CD4-positive, alpha-beta T cell treated with Interleukin-15 for 4 hours (primary cell): ENCODE data around the gene METTL2B.
"Not testable (repeated sequence)": the region's sequence is repeated elsewhere in the genome, so short reads cannot be mapped to it uniquely, and the experiment has no call there.

Experiments
- DNase-seq: peaks from one replicate; pipeline ENCODE4 v3.0.0-alpha.2; 2020; ENCODE audit warnings: low spot score

The METTL2B gene

GRCh38 chr7:128454808-128455542 lies 21.6 kb upstream of the METTL2B start:
- DNase-seq, result no peak

GRCh38 chr7:128455543-128456254 lies 20.8 kb upstream of the METTL2B start, which contains the start of gene HILPDA:
Gene HILPDA (plus strand): TSS chr7:128455878. CDS start chr7:128457269, 1,391 bp downstream.
- DNase-seq, result peak; percentile 94

GRCh38 chr7:128456255-128456725 lies 20.3 kb upstream of the METTL2B start:
- no peak for DNase-seq

GRCh38 chr7:128457385-128457784 lies 19.2 kb upstream of the METTL2B start:
- not testable (repeated sequence) for DNase-seq

- DNase-seq, result no peak
These were observed 17.6 kb upstream of the METTL2B start for GRCh38 chr7:128458956-128459355.

GRCh38 chr7:128459394-128459878 lies 17.1 kb upstream of the METTL2B start:
- DNase-seq, result peak; percentile 80

- DNase-seq, result no peak
These were observed 14.1 kb upstream of the METTL2B start for GRCh38 chr7:128462460-128462859.

GRCh38 chr7:128463345-128463744 lies 13.2 kb upstream of the METTL2B start:
- DNase-seq, result not testable (repeated sequence)

GRCh38 chr7:128463933-128464332 lies 12.6 kb upstream of the METTL2B start:
- DNase-seq, result not testable (repeated sequence)

GRCh38 chr7:128466871-128467270 lies 9.7 kb upstream of the METTL2B start:
- DNase-seq, result not testable (repeated sequence)

GRCh38 chr7:128477336-128477690 lies 765 bp downstream of the METTL2B start:
- not testable (repeated sequence) for DNase-seq

- DNase-seq, result not testable (repeated sequence)
These were observed 2.5 kb downstream of the METTL2B start for GRCh38 chr7:128479082-128479481.

GRCh38 chr7:128488134-128488533 lies 11.6 kb downstream of the METTL2B start:
- not testable (repeated sequence) for DNase-seq

GRCh38 chr7:128497405-128497804 lies 20.9 kb downstream of the METTL2B start:
- DNase-seq, result no peak

GRCh38 chr7:128505416-128505815 lies 28.9 kb downstream of the METTL2B start:
- not testable (repeated sequence) for DNase-seq

GRCh38 chr7:128506819-128507218 lies 30.3 kb downstream of the METTL2B start:
- peak; percentile 32 for DNase-seq

GRCh38 chr7:128507321-128507993 lies 30.9 kb downstream of the METTL2B start:
- not testable (repeated sequence) for DNase-seq

GRCh38 chr7:128511692-128512091 lies 35.1 kb downstream of the METTL2B start:
- not testable (repeated sequence) for DNase-seq

- not testable (repeated sequence) for DNase-seq
These were observed 38.7 kb downstream of the METTL2B start for GRCh38 chr7:128515232-128515631.

- DNase-seq, result not testable (repeated sequence)
These were observed 40.5 kb downstream of the METTL2B start for GRCh38 chr7:128517023-128517422.

- peak; percentile 90 for DNase-seq
These were observed 46.8 kb downstream of the METTL2B start for GRCh38 chr7:128523226-128523931.
